Suppressor macrophage treated with lipopolysaccharide for 4 hours (primary cell): ENCODE results near the gene MYD88.

ENCODE experiments used
- DNase-seq: peaks from one replicate; pipeline ENCODE4 v3.0.0-alpha.2; 2020

Gene MYD88

GRCh38 chr3:38114052-38114874 lies 24.2 kb upstream of the MYD88 start:
- no peak for DNase-seq

- no peak for DNase-seq
These were observed 23.4 kb upstream of the MYD88 start for GRCh38 chr3:38114875-38115644.

GRCh38 chr3:38115645-38116427 lies 22.6 kb upstream of the MYD88 start:
- no peak for DNase-seq

GRCh38 chr3:38116471-38117162 lies 21.8 kb upstream of the MYD88 start:
- DNase-seq = no peak

GRCh38 chr3:38117163-38117716 lies 21.2 kb upstream of the MYD88 start:
- no peak for DNase-seq

DNA sequence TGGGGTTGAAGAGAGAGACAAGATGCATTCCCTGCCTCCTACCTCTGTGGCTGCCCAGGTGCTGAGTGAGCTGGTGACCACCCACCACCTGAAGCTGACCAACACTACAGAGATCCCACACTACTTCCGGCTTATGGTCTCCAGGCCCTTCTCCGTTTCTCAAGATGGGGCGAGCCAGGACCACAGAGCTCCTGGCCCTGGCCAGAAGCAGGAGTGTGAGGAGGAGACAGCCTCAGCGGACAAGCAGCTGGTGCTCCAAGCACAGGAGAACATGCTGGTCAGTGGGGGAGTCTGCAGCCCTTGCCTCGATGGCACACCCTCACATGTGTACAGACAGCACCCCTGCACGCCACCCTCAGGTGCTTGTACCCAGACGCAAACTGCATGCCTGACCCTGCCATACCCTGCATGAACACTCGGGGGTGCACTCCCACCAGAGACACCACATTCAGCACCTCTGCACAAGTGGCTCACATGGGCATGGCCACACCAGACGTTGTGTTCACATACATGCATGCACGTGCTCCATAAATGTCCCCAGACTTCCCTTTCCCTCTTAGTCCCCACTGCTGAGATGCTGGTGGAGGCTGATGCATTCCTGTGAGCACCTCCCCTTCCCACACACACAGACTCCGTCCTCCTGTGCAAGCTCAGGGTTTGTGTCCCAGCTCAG lies 20.6 kb upstream of the MYD88 start:
- peak; percentile 62 for DNase-seq

- no peak for DNase-seq
These were observed 19.8 kb upstream of the MYD88 start for GRCh38 chr3:38118421-38119247.

DNA sequence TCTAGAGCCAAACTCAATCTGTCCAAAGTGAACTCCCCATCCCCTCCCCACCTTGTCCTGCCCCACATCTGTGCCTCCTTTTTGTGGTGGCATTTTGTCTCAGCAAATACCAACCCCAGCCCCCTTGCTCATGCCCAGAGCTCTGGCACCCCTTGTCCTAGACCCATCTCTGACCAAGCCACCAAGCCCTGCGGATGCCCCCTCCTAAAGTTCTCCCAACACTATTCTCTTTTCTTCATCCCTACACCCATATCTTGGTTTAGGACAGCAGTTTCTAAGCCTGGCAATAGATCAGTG lies 19.3 kb upstream of the MYD88 start:
- no peak for DNase-seq

- no peak for DNase-seq
These were observed 18.4 kb upstream of the MYD88 start for GRCh38 chr3:38119821-38120692.

DNA sequence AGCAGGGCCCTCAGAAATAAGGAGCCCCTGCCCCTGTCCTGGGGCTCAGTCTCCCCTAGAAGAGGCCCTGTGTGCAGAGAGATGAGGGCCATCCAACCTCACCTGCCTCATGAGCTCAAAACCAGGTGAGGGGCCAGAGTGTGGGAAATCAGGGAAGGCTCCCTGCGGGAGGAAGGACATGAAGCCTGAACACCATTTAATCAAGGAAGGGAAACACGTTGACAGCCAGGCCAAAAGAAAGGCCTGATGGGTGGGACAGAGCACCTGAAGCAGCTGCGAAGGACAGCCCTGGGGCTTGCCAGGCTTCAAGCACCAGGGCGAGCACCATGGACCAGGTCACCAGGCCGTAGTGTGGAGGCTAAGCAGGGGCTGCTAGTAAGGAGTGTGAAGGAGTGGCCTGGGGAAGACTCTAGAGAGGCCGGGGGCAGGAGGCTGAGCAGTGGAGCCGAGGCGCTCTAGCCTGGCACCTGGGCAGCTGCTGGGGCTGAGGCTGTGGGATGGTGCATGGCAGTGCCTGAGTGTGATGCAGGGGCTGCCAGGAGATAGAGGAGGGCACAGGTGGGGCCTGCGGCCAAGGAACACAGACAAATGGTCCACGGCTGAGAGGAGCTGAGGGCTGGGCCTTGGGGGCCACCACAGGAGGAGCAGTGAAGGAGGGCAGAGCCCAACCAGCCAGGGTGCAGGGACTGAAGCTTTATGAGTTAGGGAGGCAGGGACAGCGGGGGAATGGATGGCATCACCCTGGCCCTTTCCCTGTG lies 17.6 kb upstream of the MYD88 start:
- no peak for DNase-seq

DNA sequence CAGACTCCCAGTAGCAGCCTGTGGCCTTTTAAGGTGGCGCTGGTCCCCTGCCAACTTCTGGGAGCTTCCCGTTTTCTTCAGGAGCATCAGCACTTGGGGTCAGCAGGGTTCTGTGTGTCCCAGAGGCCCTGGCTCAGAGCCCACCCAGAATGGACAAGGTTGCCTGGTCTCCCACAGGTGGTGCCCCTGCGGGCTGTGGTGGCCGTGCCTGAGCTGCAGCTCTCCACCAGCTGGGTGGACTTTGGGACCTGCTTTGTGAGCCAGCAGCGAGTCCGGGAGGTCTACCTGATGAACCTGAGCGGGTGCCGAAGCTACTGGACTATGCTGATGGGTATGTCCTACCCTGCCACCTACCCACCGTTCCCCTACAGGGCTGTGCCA lies 17.0 kb upstream of the MYD88 start:
- no peak for DNase-seq

DNA sequence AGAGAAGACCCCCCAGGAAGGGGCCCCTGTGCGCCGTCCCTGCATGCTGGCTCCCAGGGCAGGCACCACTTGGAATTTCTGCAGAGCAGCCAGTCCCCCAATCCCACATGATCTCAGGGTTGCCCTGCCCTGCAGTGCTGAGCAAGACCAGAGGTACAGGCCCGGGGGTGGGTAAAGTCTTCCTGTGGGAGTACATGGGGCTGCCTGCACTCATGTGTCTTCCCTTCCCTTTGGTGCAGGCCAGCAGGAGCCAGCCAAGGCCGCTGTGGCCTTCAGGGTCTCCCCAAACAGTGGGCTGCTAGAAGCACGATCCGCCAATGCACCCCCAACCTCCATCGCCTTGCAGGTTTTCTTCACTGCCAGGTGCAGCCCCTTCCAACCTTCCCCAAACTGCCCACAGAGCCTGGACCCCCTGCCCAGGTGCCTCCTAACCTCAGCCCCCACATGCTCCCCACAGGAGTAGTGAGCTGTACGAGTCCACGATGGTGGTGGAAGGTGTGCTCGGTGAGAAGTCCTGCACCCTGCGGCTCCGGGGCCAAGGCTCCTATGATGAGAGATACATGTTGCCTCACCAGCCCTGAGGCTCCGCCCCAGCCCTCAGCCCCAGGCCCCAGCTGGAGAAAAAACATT lies 16.5 kb upstream of the MYD88 start:
- DNase-seq = no peak

- no peak for DNase-seq
These were observed 15.7 kb upstream of the MYD88 start for GRCh38 chr3:38122712-38123290.

GRCh38 chr3:38124324-38125122 lies 13.9 kb upstream of the MYD88 start:
- no peak for DNase-seq

- DNase-seq = no peak
These were observed 12.9 kb upstream of the MYD88 start for GRCh38 chr3:38125305-38126120.

- no peak for DNase-seq
These were observed 12.2 kb upstream of the MYD88 start for GRCh38 chr3:38126121-38126892.
